HG02840 (cell line): ENCODE results near the gene PGS1.

Experiments used
- ATAC-seq: cut with Tn5 transposase; IDR thresholded peaks from one replicate; pipeline ENCODE4 v1.9.1; 2021; ENCODE audit warnings: mild to moderate bottlenecking, moderate library complexity, moderate number of reproducible peaks; ENCODE audit not compliant: unreplicated experiment, low FRiP score

The PGS1 gene

DNA sequence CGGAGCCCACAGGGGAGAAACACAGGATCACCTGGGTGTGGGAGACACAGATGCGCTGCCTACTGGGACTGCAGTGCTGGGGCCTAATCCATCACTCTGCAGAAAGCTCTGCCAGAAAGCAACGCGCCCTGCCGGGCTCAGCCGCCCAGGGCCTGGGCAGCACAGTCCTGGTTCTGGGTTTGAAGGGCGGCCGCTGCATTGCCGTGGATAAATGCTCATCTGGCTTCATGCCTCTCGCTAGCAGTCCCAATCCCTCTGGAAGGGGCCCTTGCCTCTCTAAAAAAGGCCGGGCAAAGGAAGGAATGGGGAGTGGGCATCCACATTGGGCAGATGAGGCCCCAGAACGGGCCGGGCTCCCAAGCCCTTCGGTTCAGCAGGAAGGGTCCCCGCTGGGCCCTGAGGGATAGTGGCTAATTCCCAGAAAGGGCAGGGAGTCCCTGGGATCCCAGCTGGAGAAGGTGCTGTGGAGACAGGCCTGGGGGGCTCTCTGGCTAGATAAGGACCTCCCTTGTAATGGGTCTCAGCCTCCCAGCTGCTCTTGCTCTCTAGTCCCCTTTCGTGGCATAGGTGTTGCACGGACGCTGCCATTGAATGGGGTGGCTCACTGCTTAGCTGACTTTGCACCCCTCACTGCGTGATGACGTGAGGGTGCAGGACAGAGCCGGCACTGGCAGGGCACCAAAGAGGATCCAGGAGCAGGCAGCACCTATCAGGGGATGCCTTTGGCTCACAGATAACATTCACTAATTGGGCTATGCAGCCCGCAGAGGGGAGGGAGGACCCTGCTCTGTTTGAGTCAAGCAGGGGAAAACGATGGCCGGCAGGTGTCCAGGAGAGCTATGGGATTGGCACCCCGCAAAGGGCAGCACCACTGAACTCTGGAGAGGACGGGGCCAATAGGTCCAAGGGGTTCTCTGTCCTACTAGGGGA lies 88.6 kb downstream of the PGS1 start:
- ATAC-seq = no peak

DNA sequence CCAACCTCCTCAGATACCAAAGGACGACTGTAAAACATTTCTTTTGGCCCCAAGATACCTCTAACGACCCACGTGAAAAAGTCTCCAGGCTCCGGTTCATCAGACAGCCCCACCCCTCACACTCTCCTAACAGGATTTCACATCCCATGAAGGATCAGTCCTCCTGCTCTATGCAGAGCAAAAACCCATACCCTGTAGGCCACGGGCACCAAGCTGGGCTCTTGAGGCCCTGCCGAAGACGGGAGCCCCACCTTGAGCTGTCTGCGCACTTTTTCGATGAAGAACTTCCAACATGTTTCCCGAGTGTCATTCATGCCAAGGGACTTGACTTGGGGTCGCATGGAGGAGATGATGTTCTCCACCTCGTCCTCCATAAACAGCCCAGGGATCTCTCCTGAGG lies 89.9 kb downstream of the PGS1 start:
- no peak for ATAC-seq

GRCh38 chr17:78469443-78469842 lies 91.0 kb downstream of the PGS1 start:
- no peak for ATAC-seq

- ATAC-seq = no peak
These were observed 93.2 kb downstream of the PGS1 start for GRCh38 chr17:78471635-78472034.

GRCh38 chr17:78472035-78472905 lies 93.8 kb downstream of the PGS1 start:
- ATAC-seq = no peak

DNA sequence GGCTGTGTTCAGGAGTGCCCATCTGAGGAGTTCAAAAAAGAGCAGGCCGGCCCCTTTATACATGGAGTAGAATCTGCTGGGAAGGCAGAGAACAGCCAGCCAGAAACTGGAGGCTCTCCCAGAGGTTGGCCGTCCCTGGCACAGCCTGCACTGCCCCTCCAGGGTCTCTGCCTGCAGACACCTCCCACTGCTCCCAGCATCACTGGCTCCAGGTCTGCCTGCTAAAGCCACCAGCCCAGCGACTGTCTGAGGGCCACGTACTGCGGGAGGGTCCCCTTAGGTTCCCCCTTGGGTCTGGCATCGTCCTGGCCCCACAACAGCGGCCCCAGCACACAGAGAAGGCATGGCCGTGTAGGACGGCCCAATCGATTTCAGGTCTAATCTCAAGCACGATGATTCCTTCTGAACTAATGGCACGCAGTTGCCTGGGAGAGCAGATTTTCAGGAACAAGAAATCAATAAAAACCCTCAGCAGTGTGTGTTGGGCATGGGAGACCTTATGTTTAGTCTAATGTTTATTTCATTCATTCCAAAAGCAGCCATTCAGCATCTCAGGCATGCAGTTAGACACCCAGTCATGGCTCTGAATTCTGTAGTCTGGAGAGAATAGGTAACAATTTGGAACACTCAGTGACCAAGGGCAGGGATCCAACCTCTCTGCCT lies 95.6 kb downstream of the PGS1 start:
- ATAC-seq = no peak
